Activated T-cell treated with anti-CD3 and anti-CD28 coated beads, Interleukin-2, amount 50 U/mL, for 72 hours (primary cell): ENCODE measurements around the gene TH. TPM values are rescaled to one million over a fixed set of nuclear protein-coding genes. Genes with fewer than 3 reads are reported as not detected.

Source experiments
- total RNA-seq, 2 donors: library from RNA; stranded (reverse); gene quantifications; one replicate each; pipeline ENCODE4 v1.2.3, GENCODE V29; 2022

Gene TH
- total RNA-seq, 2 donors from 2014 or later, result not detected

Other genes with a start within 250 kb of the TH start
- 10 to 100 TPM; 59.4 to 60.3 TPM for gene MRPL23, start 224.5 kb downstream of the TH start, total RNA-seq
- gene H19, start 174.0 kb downstream of the TH start, total RNA-seq, result not detected
- gene IGF2, start 32.4 kb downstream of the TH start, total RNA-seq, result 10 to 100 TPM in 1 of 2 donors, 1 to 10 TPM in 1; 2.0 to 40.4 TPM
- not detected for gene INS, start 10.6 kb downstream of the TH start, total RNA-seq
- 1 to 10 TPM in 1 of 2 donors, under 1 TPM in 1; 0.38 to 1.7 TPM for gene ASCL2, start 98.8 kb upstream of the TH start, total RNA-seq
- 10 to 100 TPM; 13.6 to 16.6 TPM for gene C11orf21, start 130.1 kb upstream of the TH start, total RNA-seq
- gene TSPAN32, start 130.2 kb upstream of the TH start, total RNA-seq, result 10 to 100 TPM in 1 of 2 donors, 1 to 10 TPM in 1; 8.6 to 10.2 TPM
- 100 to 1,000 TPM; 116 to 122 TPM for gene CD81, start 205.5 kb upstream of the TH start, total RNA-seq
- 10 to 100 TPM; 50.6 to 52.2 TPM for gene TSSC4, start 228.9 kb upstream of the TH start, total RNA-seq